Upper lobe of right lung (tissue), 1 donor: ENCODE data around the gene BTBD17. TPM values are rescaled to one million over a fixed set of nuclear protein-coding genes. Genes with fewer than 3 reads are reported as not detected.

Source experiments
- ATAC-seq: fragments of 200-7000 bp; cut with Tn5 transposase; one replicate; pipeline ENCODE4 v1.9.1; 2020; ENCODE audit warnings: mild to moderate bottlenecking, moderate library complexity
- DNase-seq: peaks from one replicate; pipeline ENCODE4 v3.0.0-alpha.2; 2020
- H3K27ac ChIP-seq: fragments of 200-600 bp; one replicate; pipeline ENCODE4 v1.8.0; 2022
- H3K27me3 ChIP-seq: fragments of 200-600 bp; one replicate; pipeline ENCODE4 v1.8.0; 2022; ENCODE audit warnings: mild to moderate bottlenecking
- H3K36me3 ChIP-seq: fragments of 200-600 bp; one replicate; pipeline ENCODE4 v1.8.0; 2022
- H3K4me1 ChIP-seq: fragments of 200-600 bp; one replicate; pipeline ENCODE4 v1.8.0; 2022
- H3K4me3 ChIP-seq: fragments of 200-600 bp; one replicate; pipeline ENCODE4 v1.8.0; 2022; ENCODE audit warnings: mild to moderate bottlenecking
- H3K9me3 ChIP-seq: fragments of 200-600 bp; one replicate; pipeline ENCODE4 v1.8.0; 2022
- CTCF ChIP-seq: fragments of 200-600 bp; IDR thresholded peaks from one replicate; pipeline ENCODE4 v1.8.0; 2022; ENCODE audit warnings: antibody characterized with exemption
- intact Hi-C: fragments of 100-400 bp; cut with DNase I; formaldehyde crosslinking; loops from one replicate; pipeline ENCODE4 v1.11.0; 2022
- total RNA-seq: library from RNA; stranded (reverse); fragmentation: NEBNext Ultra II Directional; extraction: Animal tissue kit (Norgen Biotek cat#: 25700); gene quantifications from one replicate; pipeline ENCODE4 v1.2.1, GENCODE V29; 2021
- donor health status: DM: no; HTN: yes; CAD: no; lungs with severe emphysema.

BTBD17 gene
- total RNA-seq, 1 donor from 2014 or later = not detected

- H3K27me3 ChIP-seq = peaks cover 47% of the 10 kb centered on the region
- H3K9me3 ChIP-seq = no peaks in the 10 kb centered on the region
- no peaks in the 10 kb centered on the region for H3K4me1 ChIP-seq
- DNase-seq (no peak), ATAC-seq (no peak)
- no peaks in the 10 kb centered on the region for H3K36me3 ChIP-seq
- no peak for TF ChIP-seq CTCF
- no peak overlapping the region for H3K4me3 ChIP-seq
- H3K27ac ChIP-seq = no peak overlapping the region
- intact Hi-C loops = no loop called here
These were observed 12.5 kb downstream of the BTBD17 start for GRCh38 chr17:74349120-74349519.

GRCh38 chr17:74347646-74348045 lies 14.0 kb downstream of the BTBD17 start:
- DNase-seq = no peak
- intact Hi-C loops = no loop called here
- H3K27ac ChIP-seq = no peak overlapping the region
- no peak overlapping the region for H3K4me3 ChIP-seq
- no peak for TF ChIP-seq CTCF
- H3K27me3 ChIP-seq = peaks cover 33% of the 10 kb centered on the region
- no peak for ATAC-seq
- H3K4me1 ChIP-seq = no peaks in the 10 kb centered on the region
- H3K36me3 ChIP-seq = no peaks in the 10 kb centered on the region
- no peaks in the 10 kb centered on the region for H3K9me3 ChIP-seq

GRCh38 chr17:74345433-74346241 lies 16.0 kb downstream of the BTBD17 start:
- H3K27ac ChIP-seq = no peak overlapping the region
- intact Hi-C loops = no loop called here
- no peaks in the 10 kb centered on the region for H3K4me1 ChIP-seq
- no peak for TF ChIP-seq CTCF
- ATAC-seq = no peak
- no peaks in the 10 kb centered on the region for H3K36me3 ChIP-seq
- no peak overlapping the region for H3K4me3 ChIP-seq
- no peaks in the 10 kb centered on the region for H3K9me3 ChIP-seq
- H3K27me3 ChIP-seq = peaks cover 22% of the 10 kb centered on the region
- no peak for DNase-seq

- intact Hi-C loops = no loop called here
- H3K4me3 ChIP-seq = no peak overlapping the region
- peaks cover 14% of the 10 kb centered on the region for H3K27me3 ChIP-seq
- DNase-seq (no peak), ATAC-seq (no peak)
- no peaks in the 10 kb centered on the region for H3K9me3 ChIP-seq
- no peak overlapping the region for H3K27ac ChIP-seq
- no peak for TF ChIP-seq CTCF
- H3K36me3 ChIP-seq = no peaks in the 10 kb centered on the region
- no peaks in the 10 kb centered on the region for H3K4me1 ChIP-seq
These were observed 17.0 kb downstream of the BTBD17 start for GRCh38 chr17:74344658-74345057.

GRCh38 chr17:74343526-74344284 lies 18.0 kb downstream of the BTBD17 start:
- intact Hi-C loops = no loop called here
- no peak for DNase-seq
- H3K9me3 ChIP-seq = no peaks in the 10 kb centered on the region
- no peak overlapping the region for H3K4me3 ChIP-seq
- H3K36me3 ChIP-seq = no peaks in the 10 kb centered on the region
- peaks cover 14% of the 10 kb centered on the region for H3K27me3 ChIP-seq
- H3K27ac ChIP-seq = no peak overlapping the region
- no peak for ATAC-seq
- no peak for TF ChIP-seq CTCF
- no peaks in the 10 kb centered on the region for H3K4me1 ChIP-seq
